AG09309 (cell line): ENCODE results near the gene FBF1.
"Not testable (repeated sequence)": the region's sequence is repeated elsewhere in the genome, so short reads cannot be mapped to it uniquely, and the experiment has no call there.

Source experiments
- DNase-seq: peaks from one replicate; pipeline ENCODE4 v3.0.0-alpha.2; 2010; ENCODE audit warnings: low read depth
- H3K4me3 ChIP-seq: 2 replicates; pipeline ENCODE4 v1.5.1; 2011; ENCODE audit warnings: mild to moderate bottlenecking, low read depth, low read length, moderate library complexity; ENCODE audit not compliant: control insufficient read depth
- CTCF ChIP-seq: IDR thresholded peaks from 2 replicates; pipeline ENCODE4 v1.5.1; 2011; ENCODE audit warnings: mild to moderate bottlenecking, low read depth, low read length, inconsistent platforms; ENCODE audit not compliant: insufficient read depth, control insufficient read depth; ENCODE audit errors: missing control alignments

Gene FBF1

GRCh38 chr17:75889454-75889853, 51.4 kb downstream of the FBF1 start:
- TF ChIP-seq CTCF = no peak
- no peak for DNase-seq

GRCh38 chr17:75888484-75888883, 52.4 kb downstream of the FBF1 start:
- no peak for TF ChIP-seq CTCF
- no peak overlapping the region for H3K4me3 ChIP-seq
- no peak for DNase-seq

More at GRCh38 chr17:75889454-75889853, 51.4 kb downstream of the FBF1 start:
- H3K4me3 ChIP-seq = no peak overlapping the region

GRCh38 chr17:75885860-75886259, 55.0 kb downstream of the FBF1 start:
- H3K4me3 ChIP-seq, DNase-seq: not testable (repeated sequence)

GRCh38 chr17:75885431-75885830, 55.4 kb downstream of the FBF1 start:
- TF ChIP-seq CTCF = no peak

GRCh38 chr17:75881678-75882454, 59.0 kb downstream of the FBF1 start:
- H3K4me3 ChIP-seq = no peak overlapping the region
- DNase-seq = no peak
- TF ChIP-seq CTCF = no peak

More at GRCh38 chr17:75885431-75885830, 55.4 kb downstream of the FBF1 start:
- no peak overlapping the region for H3K4me3 ChIP-seq
- DNase-seq = no peak

GRCh38 chr17:75880266-75880665, 60.6 kb downstream of the FBF1 start:
- H3K4me3 ChIP-seq = no peak overlapping the region
- no peak for DNase-seq
- TF ChIP-seq CTCF = no peak

GRCh38 chr17:75878174-75878998, 62.5 kb downstream of the FBF1 start, which contains the start of gene TRIM47:
Gene TRIM47 (minus strand): TSS chr17:75878581. CDS start chr17:75878548, 33 bp downstream.
- TF ChIP-seq CTCF = peak; percentile 21
- H3K4me3 ChIP-seq = peak within 1 kb of the TSS; percentile 52
- DNase-seq = no peak
